ENCODE data around the gene ZNF667. TPM values are rescaled to one million over a fixed set of nuclear protein-coding genes. Genes with fewer than 3 reads are reported as not detected.

The ZNF667 gene
- total RNA-seq (2014; rRNA removed; shearing (Covaris generic)), result 1.7 and 1.9 TPM in 2 replicates

DNA sequence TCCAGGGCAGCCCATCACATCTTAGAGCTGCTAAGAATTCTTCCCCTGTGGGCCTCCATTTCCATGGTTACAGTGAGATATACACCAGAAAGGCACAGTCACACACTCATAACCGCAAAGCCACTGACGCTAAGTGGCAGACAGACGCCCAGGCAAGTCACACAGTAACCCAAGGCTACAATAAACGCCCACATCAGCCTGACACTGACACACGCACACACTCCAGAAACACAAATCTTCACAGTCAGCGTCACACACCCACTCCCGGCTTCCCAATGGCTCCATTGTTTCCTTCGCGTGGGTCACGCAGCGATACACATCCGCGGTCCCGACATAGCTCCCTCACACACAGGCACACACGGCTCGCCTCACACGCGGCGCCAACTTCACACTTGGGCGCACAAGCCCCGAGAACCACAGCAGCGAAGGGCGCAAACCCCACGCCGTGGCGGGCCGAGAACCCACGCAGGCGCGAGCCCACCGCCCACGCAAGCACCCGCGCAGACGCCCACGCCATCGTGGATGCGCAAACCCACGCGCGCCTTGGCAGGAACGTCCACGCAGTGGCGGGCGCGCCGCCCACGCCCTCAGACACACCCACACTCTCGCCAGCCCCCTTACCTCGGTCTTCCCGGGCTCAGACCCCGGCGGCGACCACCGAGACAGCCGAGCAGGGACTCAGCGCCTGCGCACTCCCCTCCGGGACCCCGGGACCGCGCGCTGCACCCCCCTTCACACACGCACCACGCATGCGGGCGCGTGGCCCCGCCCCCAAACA lies at the start of gene ZNF667:
Gene ZNF667, minus strand, starts transcription at position 695 of the 778 bp plus-strand sequence. CDS start 14,975 bp downstream, outside the sequence.
- peak; percentile 75 for DNase-seq (ENCODE audit: low read depth)

- DNase-seq (ENCODE audit: low read depth), result no peak
Observed at GRCh38 chr19:56525214-56525860, 48.2 kb upstream of the ZNF667 start.

GRCh38 chr19:56508290-56508778 lies 31.2 kb upstream of the ZNF667 start:
- peak; percentile 7 for DNase-seq (ENCODE audit: low read depth)

DNA sequence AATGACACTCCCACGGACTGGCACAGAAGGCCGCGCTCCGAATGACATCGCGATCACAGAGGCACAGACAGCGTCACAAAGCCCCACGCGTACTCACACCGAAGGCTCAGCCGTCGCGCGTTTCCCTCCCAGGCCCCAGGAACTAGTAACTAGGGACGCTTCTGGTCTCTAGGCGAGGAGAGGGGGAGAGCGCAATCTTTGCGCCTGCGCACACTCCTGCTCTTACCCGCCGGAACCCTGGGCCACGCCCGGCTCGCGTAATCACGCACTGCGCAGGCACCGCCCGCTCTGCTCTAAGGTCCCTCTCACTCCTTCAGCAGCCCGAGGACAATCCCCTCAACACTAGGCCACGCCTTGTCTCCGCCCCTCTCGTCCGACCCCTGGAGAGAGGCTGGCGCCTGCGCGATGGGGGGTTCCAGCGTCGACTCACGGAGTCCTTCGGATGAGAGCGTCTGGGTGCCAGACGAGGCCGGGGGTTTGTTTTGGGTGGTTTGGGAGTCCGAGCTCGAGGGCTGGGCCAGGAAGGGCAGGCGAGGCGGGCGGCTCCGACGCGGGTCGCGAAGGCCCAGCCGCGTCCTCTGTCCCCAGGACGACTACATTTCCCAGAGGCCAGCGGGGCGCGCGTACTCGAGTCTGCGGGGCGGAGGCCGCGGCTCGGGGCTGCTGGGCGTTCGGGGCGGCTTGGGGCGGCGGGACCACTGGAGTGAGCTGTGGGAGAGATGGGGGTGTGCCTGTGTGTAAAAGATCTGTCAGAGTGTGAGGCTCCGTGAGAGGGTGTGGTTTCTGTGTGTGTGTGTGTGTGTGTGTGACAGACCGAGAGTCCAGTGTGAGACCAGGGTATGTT lies 30.5 kb upstream of the ZNF667 start, which contains the start of gene ZNF471:
Gene ZNF471, plus strand, starts transcription at position 410 of the 844 bp plus-strand sequence. CDS start 3,717 bp downstream, outside the sequence.
- DNase-seq (ENCODE audit: low read depth), result peak; percentile 98

- DNase-seq (ENCODE audit: low read depth), result peak; percentile 43
Observed at GRCh38 chr19:56504581-56504980, 27.4 kb upstream of the ZNF667 start.

DNA sequence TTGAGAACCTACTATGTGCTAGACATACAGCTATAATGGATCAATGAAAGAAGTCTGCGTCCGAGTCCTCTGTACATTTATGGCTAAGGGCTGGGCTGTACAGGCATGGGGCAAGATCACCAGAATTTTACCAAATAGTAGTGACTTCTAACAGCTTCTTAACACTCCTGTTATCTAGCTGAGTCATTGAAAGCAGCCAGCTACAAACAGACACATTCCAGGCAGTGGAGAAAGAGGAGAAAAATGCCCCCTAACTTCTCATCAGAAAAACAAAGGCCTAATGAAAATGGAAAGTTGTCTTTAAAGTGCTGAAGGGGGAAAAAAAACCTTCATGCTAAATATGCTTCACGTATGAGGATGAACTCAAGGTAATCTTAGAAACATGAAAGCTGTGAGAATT lies 14.3 kb upstream of the ZNF667 start:
- DNase-seq (ENCODE audit: low read depth), result no peak

DNA sequence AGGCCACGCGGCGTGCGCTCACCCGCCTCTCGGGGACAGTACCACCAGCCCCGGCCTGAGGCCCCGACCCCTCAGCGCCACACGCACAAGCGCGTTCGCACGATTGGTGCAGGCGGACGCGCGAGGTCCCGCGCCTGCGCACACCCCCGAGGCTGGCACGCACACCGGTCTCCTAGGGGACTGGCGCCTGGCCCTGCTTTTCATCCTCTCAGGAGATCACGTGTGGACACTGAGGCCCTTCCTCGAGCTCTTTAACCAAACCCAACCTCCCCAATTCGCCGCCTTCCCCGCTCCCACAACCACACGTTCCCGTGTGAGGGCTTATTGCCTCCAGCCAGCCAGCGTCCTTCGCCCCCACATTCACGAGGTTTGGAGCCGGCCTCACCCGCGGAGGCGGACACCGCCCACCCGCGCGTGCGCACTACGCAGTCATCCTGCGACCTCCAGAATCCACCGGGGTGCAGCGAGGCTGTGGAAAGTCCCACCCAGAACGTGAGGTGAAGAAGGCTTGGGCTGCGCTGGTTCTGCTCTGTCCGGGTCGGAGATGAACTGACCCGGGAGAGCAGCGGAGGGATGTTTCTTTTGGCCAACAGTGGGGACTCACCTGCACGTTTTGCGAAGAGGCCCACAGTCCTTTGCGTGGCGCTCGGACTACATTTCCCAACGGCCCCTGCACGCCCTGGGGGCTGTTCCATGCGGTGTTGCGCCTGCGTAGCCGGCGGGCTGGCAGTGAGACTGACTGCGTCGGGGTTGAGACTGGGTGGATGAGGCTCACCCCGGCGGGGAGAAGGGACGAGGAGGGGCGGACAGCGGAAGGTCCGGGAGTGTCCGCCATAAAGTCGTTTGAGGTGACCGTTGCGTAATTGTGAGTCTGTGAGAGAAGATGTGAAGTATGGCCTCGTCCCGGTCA lies 539 bp upstream of the ZNF667 start:
- DNase-seq (ENCODE audit: low read depth), result peak; percentile 87

GRCh38 chr19:56476093-56476492 lies 1.1 kb downstream of the ZNF667 start:
- no peak for DNase-seq (ENCODE audit: low read depth)

DNA sequence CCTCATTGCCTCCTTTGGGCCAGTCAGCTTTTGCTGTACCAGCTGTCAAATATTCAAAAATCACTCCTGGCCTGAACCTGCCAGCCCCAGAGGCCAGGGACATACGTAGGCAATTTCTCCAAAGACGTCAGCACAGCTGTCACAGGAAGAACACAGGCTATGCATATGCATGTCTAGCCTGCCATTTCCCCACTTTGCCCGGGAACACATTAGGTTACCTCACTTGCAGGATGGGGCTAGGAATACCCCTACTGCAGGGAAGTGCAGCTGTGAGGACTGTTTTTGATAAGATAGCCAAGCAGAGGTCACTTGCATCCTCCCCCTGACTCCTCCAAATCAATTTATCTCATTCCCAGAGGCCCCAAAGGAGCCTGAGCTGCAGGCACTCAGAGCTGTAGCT lies 2.8 kb downstream of the ZNF667 start:
- no peak for DNase-seq (ENCODE audit: low read depth)

DNA sequence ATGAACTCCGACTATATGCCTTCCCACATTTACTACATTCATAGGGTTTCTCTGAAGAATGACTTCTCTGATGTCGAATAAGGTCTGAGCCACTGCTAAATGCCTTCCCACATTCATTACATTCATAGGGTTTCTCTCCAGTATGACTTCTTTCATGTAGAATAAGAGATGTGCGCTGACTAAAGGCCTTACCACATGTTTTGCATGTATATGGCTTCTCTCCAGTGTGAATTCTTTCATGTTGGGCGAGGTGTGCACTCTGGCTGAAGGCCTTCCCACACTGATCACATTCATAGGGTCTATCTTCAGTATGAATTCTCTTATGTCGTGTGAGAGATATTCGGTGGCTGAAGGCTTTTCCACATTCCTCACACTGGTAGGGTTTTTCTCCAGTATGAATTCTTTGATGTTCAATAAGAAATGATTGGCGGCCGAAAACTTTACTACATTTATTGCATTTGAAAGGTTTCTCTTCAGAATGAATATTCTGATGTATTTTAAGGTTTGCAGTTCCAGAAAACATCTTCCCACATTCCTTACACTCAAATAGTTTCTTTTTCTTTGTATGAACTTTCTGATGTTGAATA lies 35.8 kb downstream of the ZNF667 start:
- DNase-seq (ENCODE audit: low read depth), result no peak

DNA sequence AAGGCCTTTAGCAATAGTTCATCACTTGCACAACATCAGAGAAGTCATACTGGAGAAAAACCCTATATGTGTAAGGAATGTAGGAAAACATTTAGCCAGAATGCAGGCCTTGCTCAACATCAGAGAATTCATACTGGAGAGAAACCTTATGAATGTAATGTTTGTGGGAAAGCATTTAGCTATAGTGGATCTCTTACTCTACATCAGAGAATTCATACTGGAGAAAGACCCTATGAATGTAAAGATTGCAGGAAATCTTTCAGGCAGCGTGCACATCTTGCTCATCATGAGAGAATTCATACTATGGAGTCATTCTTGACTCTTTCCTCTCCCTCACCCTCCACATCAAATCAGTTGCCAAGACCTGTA lies 53.2 kb downstream of the ZNF667 start:
- DNase-seq (ENCODE audit: low read depth), result no peak

GRCh38 chr19:56423276-56423984 lies 53.7 kb downstream of the ZNF667 start:
- no peak for DNase-seq (ENCODE audit: low read depth)

DNA sequence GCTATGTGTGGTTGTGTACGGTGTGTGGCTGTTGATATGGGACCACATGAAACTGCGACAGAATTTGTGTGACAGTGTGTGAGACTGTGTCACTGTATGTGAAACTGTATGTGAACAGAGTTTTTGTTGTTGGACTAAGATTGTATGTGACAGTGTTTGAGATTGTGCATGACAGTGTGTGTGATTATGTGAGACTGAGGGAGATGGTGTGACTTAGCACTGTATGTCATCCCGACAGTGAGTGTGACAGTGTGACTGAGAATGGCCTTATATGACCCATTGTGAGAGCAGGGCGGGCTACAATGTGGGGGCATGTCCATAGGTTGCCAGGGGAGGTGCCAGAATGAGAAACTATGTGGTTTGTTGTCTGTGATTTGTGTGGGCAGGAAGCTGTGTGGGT lies 72.1 kb downstream of the ZNF667 start:
- DNase-seq (ENCODE audit: low read depth), result no peak

DNA sequence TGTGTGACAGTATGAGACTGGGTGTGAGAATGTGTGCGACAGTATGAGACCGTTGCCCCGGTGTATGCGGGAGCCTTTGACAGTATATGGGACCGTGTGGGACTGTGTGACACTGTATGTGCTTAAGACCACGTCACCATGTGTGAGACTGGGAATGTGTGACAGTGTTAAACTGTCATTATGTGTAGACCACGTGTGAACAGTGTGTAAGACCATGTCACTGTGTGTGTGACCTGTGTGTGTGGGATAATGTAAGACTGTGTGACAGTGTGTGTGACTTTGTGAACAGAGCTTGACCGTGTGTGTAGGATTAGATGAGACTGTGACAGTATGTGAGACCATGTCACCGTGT lies 72.5 kb downstream of the ZNF667 start:
- no peak for DNase-seq (ENCODE audit: low read depth)

GRCh38 chr19:56403764-56404704 lies 73.1 kb downstream of the ZNF667 start, which contains the start of gene ZNF583:
Gene ZNF583, plus strand, starts transcription at chr19:56404332. Its CDS starts 2,783 bp downstream, at chr19:56407115.
- DNase-seq (ENCODE audit: low read depth), result peak; percentile 98

GRCh38 chr19:56403261-56403660 lies 73.9 kb downstream of the ZNF667 start:
- DNase-seq (ENCODE audit: low read depth), result no peak

DNA sequence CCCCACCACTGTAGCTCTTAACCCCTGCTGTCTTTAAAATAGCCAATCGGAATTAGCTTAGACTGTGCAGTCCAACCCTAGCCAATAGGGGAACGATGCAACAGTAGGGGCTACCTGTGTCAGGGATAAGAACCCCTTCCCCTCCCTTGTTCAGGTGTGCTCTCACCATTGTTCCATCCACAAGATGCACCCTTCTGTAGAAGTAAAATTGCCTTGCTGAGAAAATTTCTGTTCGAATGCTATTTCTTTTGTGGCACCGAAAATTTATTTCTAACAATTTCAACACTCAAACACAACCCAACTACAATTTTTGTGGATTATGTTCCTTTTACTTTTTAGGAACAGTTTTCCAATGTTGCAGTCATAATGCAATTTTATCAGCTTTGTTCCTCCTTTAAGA lies 76.7 kb downstream of the ZNF667 start:
- DNase-seq (ENCODE audit: low read depth), result no peak

- DNase-seq (ENCODE audit: low read depth), result no peak
Observed at GRCh38 chr19:56398809-56399208, 78.3 kb downstream of the ZNF667 start.
